AG04450 (cell line): ENCODE measurements around the gene ETV6. TPM values are rescaled to one million over a fixed set of nuclear protein-coding genes. Genes with fewer than 3 reads are reported as not detected.

ENCODE experiments used
- CTCF ChIA-PET: fragments of 300-600, 350-600 bp; formaldehyde crosslinking; extraction: SDS; loops from one replicate; lab custom pipeline; 2022; ENCODE audit warnings: antibody characterized with exemption, inconsistent platforms; lab: Charles Lee
- POLR2A ChIA-PET: fragments of 350-600 bp; formaldehyde crosslinking; extraction: SDS; loops from one replicate; lab custom pipeline; 2021; ENCODE audit warnings: antibody characterized with exemption, inconsistent platforms; lab: Yijun Ruan, JAX
- DNase-seq: peaks from one replicate; pipeline ENCODE4 v3.0.0-alpha.2; 2011; ENCODE audit warnings: low read depth, low spot score
- H3K27ac ChIP-seq: one replicate; pipeline ENCODE4 v1.5.1; 2012; ENCODE audit warnings: low read depth, low read length, control low read depth
- H3K27me3 ChIP-seq: one replicate; pipeline ENCODE4 v1.6.0; 2012; ENCODE audit warnings: low read length; ENCODE audit not compliant: control insufficient read depth, insufficient read depth
- H3K4me3 ChIP-seq: 2 replicates; pipeline ENCODE4 v1.5.1; 2011; ENCODE audit warnings: mild to moderate bottlenecking, low read depth, low read length, control low read depth
- H3K9me3 ChIP-seq: 2 replicates; pipeline ENCODE4 v1.5.1; 2012; ENCODE audit warnings: low read length; ENCODE audit not compliant: control insufficient read depth, insufficient read depth
- CTCF ChIP-seq: IDR thresholded peaks from 2 replicates; pipeline ENCODE4 v1.5.1; 2011; ENCODE audit warnings: low read depth, low read length, control low read depth, inconsistent platforms
- polyA plus RNA-seq: library from polyadenylated mRNA; depleted of rRNA; stranded (reverse); fragments of >200 nt; gene quantifications from 2 replicates; pipeline ENCODE4 v1.2.3, GENCODE V29; 2011

Gene ETV6
- polyA plus RNA-seq, 1 experiment = 7.9 TPM

GRCh38 chr12:11856971-11857370, 207.5 kb downstream of the ETV6 start:
- Histone ChIP-seq H3K27me3 (no peaks in the 10 kb centered on the region), H3K27ac (no peak overlapping the region), H3K4me3 (no peak overlapping the region), H3K9me3 (no peaks in the 10 kb centered on the region)
- ChIA-PET CTCF (no interaction called here), POLR2A (no interaction called here)
- no peak for DNase-seq
- TF ChIP-seq CTCF = no peak

GRCh38 chr12:11859705-11860425, 210.4 kb downstream of the ETV6 start:
- Histone ChIP-seq H3K9me3 (no peaks in the 10 kb centered on the region), H3K4me3 (no peak overlapping the region), H3K27me3 (no peaks in the 10 kb centered on the region), H3K27ac (no peak overlapping the region)
- POLR2A ChIA-PET = no interaction called here
- no peak for TF ChIP-seq CTCF
- no peak for DNase-seq
- CTCF ChIA-PET = no interaction called here

GRCh38 chr12:11861155-11861863, 211.8 kb downstream of the ETV6 start:
- Histone ChIP-seq H3K27ac (no peak overlapping the region), H3K27me3 (no peaks in the 10 kb centered on the region), H3K9me3 (no peaks in the 10 kb centered on the region), H3K4me3 (no peak overlapping the region)
- CTCF ChIA-PET = no interaction called here
- POLR2A ChIA-PET = no interaction called here
- DNase-seq = no peak
- TF ChIP-seq CTCF = no peak

GRCh38 chr12:11861864-11862600, 212.6 kb downstream of the ETV6 start:
- Histone ChIP-seq H3K27me3 (no peaks in the 10 kb centered on the region), H3K27ac (no peak overlapping the region), H3K4me3 (no peak overlapping the region), H3K9me3 (peaks cover 4% of the 10 kb centered on the region; the same call in 1 of the 2 replicates)
- ChIA-PET POLR2A (no interaction called here), CTCF (no interaction called here)
- no peak for TF ChIP-seq CTCF
- no peak for DNase-seq
